ENCODE results near the gene SBK2. TPM values are rescaled to one million over a fixed set of nuclear protein-coding genes. Genes with fewer than 3 reads are reported as not detected.
A peak's percentile ranks its signal among the peaks of the same experiment; 100 is the strongest.

The SBK2 gene
- total and polyA plus RNA-seq, 9 of the 15 experiments (the other 6 are each of a cell fraction or from before 2014, with no cell fraction given), result not detected

DNA sequence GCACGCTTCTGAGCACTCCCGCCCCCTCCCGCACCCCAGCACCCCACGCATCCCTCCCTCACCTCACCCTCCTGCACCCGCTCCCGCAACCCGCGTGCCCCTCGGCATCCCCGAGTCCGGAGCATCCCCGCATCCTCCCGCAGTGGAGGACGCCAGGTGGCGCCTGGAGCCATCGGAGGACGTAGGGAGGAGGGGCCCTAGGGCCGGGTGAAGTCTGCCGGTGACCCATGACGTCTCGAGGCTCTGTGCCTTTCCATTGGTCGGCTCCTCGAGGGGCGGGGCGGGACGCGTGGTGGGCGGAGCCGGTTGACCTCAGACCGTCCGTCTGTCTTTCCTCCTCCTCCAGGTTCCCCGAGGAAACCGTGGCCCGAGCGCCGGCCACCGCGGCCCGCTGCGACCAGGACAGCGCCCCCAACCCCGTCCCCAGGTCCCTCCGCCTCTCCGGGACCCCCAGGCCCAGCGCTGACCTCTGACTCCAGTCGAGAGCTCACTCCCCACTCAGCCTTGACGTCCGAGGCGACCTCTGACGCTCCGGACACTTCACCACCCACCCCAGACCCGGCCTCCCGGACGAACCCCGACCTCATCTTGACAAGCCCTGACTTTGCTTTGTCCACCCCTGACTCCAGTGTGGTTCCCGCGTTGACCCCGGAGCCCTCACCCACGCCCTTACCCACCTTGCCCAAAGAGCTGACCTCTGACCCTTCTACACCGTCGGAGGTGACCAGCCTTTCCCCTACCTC, 19.9 kb downstream of the SBK2 start (continued):
- TF ChIP-seq, protein P1, sequence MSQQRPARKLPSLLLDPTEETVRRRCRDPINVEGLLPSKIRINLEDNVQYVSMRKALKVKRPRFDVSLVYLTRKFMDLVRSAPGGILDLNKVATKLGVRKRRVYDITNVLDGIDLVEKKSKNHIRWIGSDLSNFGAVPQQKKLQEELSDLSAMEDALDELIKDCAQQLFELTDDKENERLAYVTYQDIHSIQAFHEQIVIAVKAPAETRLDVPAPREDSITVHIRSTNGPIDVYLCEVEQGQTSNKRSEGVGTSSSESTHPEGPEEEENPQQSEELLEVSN (IDR thresholded peaks at IDR 0.05; ENCODE audit: borderline replicate concordance in 1 of 2, extremely low read depth in 1 of 2, insufficient read depth in 1 of 2, insufficient read length in 1 of 2, low read depth in 1 of 2, low read length in 1 of 2, poor library complexity in 1 of 2, severe bottlenecking in 1 of 2), result peak in 1 of 2 experiments; percentile 34
- TF ChIP-seq JUND (IDR thresholded peaks at IDR 0.05; ENCODE audit: borderline replicate concordance, low read depth, low read length) (peak; percentile 62), JUND (tag; IDR thresholded peaks at IDR 0.05; ENCODE audit: borderline replicate concordance, low read depth, low read length) (no peak; the same call in 2 of the 3 replicates), FOXP1 (CRISPR knock-in tag; IDR thresholded peaks at IDR 0.05) (peak; percentile 57; the same call in 1 of the 2 replicates)
- TF ChIP-seq, protein P2, sequence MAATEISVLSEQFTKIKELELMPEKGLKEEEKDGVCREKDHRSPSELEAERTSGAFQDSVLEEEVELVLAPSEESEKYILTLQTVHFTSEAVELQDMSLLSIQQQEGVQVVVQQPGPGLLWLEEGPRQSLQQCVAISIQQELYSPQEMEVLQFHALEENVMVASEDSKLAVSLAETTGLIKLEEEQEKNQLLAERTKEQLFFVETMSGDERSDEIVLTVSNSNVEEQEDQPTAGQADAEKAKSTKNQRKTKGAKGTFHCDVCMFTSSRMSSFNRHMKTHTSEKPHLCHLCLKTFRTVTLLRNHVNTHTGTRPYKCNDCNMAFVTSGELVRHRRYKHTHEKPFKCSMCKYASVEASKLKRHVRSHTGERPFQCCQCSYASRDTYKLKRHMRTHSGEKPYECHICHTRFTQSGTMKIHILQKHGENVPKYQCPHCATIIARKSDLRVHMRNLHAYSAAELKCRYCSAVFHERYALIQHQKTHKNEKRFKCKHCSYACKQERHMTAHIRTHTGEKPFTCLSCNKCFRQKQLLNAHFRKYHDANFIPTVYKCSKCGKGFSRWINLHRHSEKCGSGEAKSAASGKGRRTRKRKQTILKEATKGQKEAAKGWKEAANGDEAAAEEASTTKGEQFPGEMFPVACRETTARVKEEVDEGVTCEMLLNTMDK (IDR thresholded peaks at IDR 0.05; ENCODE audit: borderline replicate concordance, insufficient read depth, low read depth, low read length, poor library complexity, severe bottlenecking), result peak; percentile 77
